Thoracic aorta (tissue), 2 donors: ENCODE results near the gene ATG16L1. TPM values are rescaled to one million over a fixed set of nuclear protein-coding genes. Genes with fewer than 3 reads are reported as not detected.

Experiments used
- ATAC-seq: fragments of 150-250 bp; one replicate; pipeline ENCODE4 v1.8.0; 2017; ENCODE audit warnings: low read depth; ENCODE audit not compliant: insufficient number of reproducible peaks, low FRiP score
- DNase-seq: peaks from one replicate; pipeline ENCODE4 v3.0.0-alpha.2; 2020; ENCODE audit warnings: low spot score
- H3K27ac ChIP-seq, 2 donors: fragments of 200-600 bp; sonication (generic); 1 replicate in 1 of 2; 2 replicates in 1 of 2; pipeline ENCODE4 v1.5.1; 2016; ENCODE audit warnings: mild to moderate bottlenecking in 2 of 2, moderate library complexity in 2 of 2
- H3K27me3 ChIP-seq: fragments of 200-600 bp; sonication (generic); replicated peaks from 2 replicates; pipeline ENCODE4 v1.6.0; 2016; ENCODE audit warnings: mild to moderate bottlenecking; ENCODE audit not compliant: insufficient read depth
- H3K36me3 ChIP-seq: fragments of 200-600 bp; sonication (generic); one replicate; pipeline ENCODE4 v1.5.1; 2016
- H3K4me1 ChIP-seq, 2 donors: fragments of 200-600 bp; sonication (generic); 1 replicate in 1 of 2; 2 replicates in 1 of 2; pipeline versions ENCODE4 v1.5.1 to v1.6.0; 2016; ENCODE audit warnings: low read depth in 2 of 2, mild to moderate bottlenecking in 1 of 2; ENCODE audit not compliant: control insufficient read depth in 1 of 2
- H3K4me3 ChIP-seq: fragments of 200-600 bp; sonication (generic); 2 replicates; pipeline ENCODE4 v1.5.1; 2016; ENCODE audit warnings: mild to moderate bottlenecking
- H3K9me3 ChIP-seq: fragments of 200-600 bp; sonication (generic); 2 replicates; pipeline ENCODE4 v1.5.1; 2016
- total RNA-seq, 2 donors: library from RNA; depleted of rRNA; stranded (reverse); fragments of >200 nt; gene quantifications; one replicate each; pipeline versions ENCODE4 v1.1.0 to v1.2.3, GENCODE V29; 2016
- TF ChIP-seq, protein P1 (sequence below): fragments of 200-600 bp; sonication (generic); IDR thresholded peaks from one replicate; pipeline ENCODE4 v1.5.1; 2019; ENCODE audit warnings: antibody characterized with exemption

Gene ATG16L1
- total RNA-seq, 2 donors from 2014 or later: 21.8 to 63.2 TPM

DNA sequence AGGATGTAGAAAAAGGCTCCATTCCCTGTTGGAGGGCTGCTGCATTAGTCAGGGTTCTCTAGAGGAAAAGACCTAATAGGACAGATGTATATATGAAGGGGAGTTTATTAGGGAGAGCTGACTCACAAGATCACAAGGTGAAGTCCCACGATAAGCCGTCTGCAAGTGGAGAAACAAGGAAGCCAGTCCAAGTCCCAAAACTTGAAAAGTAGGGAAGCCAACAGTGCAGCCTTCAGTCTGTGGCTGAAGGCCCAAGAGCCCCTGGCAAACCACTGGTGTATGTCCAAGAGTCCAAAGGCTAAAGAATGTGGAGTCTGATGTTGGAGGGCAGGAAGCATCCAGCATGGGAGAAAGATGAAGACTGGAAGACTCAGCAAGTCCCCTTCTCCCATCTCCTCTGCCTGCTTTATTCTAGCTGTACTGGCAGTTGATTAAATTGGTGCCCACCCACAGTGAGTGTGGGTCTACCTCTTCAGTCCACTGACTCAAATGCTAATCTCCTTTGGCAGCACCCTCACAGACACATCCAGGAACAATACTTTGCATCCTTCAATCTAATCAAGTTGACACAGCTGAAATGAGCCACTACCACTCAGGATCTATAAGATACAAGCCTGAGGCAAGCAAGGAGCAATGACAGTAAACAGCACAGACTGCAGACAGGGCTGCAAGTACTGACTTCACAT lies 30.0 kb upstream of the ATG16L1 start:
- TF ChIP-seq, protein P1, sequence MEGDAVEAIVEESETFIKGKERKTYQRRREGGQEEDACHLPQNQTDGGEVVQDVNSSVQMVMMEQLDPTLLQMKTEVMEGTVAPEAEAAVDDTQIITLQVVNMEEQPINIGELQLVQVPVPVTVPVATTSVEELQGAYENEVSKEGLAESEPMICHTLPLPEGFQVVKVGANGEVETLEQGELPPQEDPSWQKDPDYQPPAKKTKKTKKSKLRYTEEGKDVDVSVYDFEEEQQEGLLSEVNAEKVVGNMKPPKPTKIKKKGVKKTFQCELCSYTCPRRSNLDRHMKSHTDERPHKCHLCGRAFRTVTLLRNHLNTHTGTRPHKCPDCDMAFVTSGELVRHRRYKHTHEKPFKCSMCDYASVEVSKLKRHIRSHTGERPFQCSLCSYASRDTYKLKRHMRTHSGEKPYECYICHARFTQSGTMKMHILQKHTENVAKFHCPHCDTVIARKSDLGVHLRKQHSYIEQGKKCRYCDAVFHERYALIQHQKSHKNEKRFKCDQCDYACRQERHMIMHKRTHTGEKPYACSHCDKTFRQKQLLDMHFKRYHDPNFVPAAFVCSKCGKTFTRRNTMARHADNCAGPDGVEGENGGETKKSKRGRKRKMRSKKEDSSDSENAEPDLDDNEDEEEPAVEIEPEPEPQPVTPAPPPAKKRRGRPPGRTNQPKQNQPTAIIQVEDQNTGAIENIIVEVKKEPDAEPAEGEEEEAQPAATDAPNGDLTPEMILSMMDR: no peak
- no peak overlapping the region for H3K4me3 ChIP-seq
- H3K27me3 ChIP-seq: no peaks in the 10 kb centered on the region
- no peaks in the 10 kb centered on the region for H3K4me1 ChIP-seq
- H3K36me3 ChIP-seq: no peaks in the 10 kb centered on the region
- ATAC-seq (no peak), DNase-seq (no peak)
- no peaks in the 10 kb centered on the region for H3K9me3 ChIP-seq
- no peak overlapping the region for H3K27ac ChIP-seq

- Histone ChIP-seq H3K9me3 (no peaks in the 10 kb centered on the region), H3K36me3 (no peaks in the 10 kb centered on the region), H3K4me1 (no peaks in the 10 kb centered on the region), H3K4me3 (no peak overlapping the region), H3K27ac (no peak overlapping the region), H3K27me3 (no peaks in the 10 kb centered on the region)
- ATAC-seq (no peak), DNase-seq (no peak)
- TF ChIP-seq, protein P1: no peak
Observed at GRCh38 chr2:233223059-233223894, 28.2 kb upstream of the ATG16L1 start.

- ATAC-seq (no peak), DNase-seq (no peak)
- no peaks in the 10 kb centered on the region for H3K9me3 ChIP-seq
- no peak overlapping the region for H3K4me3 ChIP-seq
- TF ChIP-seq, protein P1: no peak
- no peaks in the 10 kb centered on the region for H3K27me3 ChIP-seq
- H3K4me1 ChIP-seq: no peaks in the 10 kb centered on the region
- no peaks in the 10 kb centered on the region for H3K36me3 ChIP-seq
- no peak overlapping the region for H3K27ac ChIP-seq
Observed at GRCh38 chr2:233225230-233226068, 26.0 kb upstream of the ATG16L1 start.

- Histone ChIP-seq H3K4me1 (no peaks in the 10 kb centered on the region), H3K4me3 (no peak overlapping the region), H3K9me3 (no peaks in the 10 kb centered on the region), H3K36me3 (no peaks in the 10 kb centered on the region), H3K27me3 (no peaks in the 10 kb centered on the region), H3K27ac (no peak overlapping the region)
- no peak for ATAC-seq
- TF ChIP-seq, protein P1: no peak
- DNase-seq: no peak
Observed at GRCh38 chr2:233226511-233227031, 24.9 kb upstream of the ATG16L1 start.
